IMR-90 (cell line): ENCODE measurements around the gene MRPL28.

Experiments used
- BHLHE40 ChIP-seq: fragments of 150-350 bp; IDR thresholded peaks from 2 replicates; pipeline ENCODE4 v1.6.1; 2016; ENCODE audit warnings: mild to moderate bottlenecking, low read depth, low read length
- CEBPB ChIP-seq: IDR thresholded peaks from 2 replicates; pipeline ENCODE4 v1.6.1; 2012; ENCODE audit warnings: low read depth, low read length, improper control_type of control experiment
- FOS ChIP-seq: fragments of 150-350 bp; IDR thresholded peaks from 2 replicates; pipeline ENCODE4 v1.6.1; 2016; ENCODE audit warnings: low read depth, low read length
- MAFK ChIP-seq: IDR thresholded peaks from 2 replicates; pipeline ENCODE4 v1.6.1; 2012; ENCODE audit warnings: low read depth, low read length, improper control_type of control experiment
- MAZ ChIP-seq: IDR thresholded peaks from 2 replicates; pipeline ENCODE4 v1.6.1; 2012; ENCODE audit warnings: low read depth, mild to moderate bottlenecking, low read length, improper control_type of control experiment, moderate library complexity, borderline replicate concordance
- MXI1 ChIP-seq: IDR thresholded peaks from 2 replicates; pipeline ENCODE4 v1.6.1; 2012; ENCODE audit warnings: low read depth, mild to moderate bottlenecking, low read length, moderate library complexity, borderline replicate concordance
- POLR2A ChIP-seq: IDR thresholded peaks from 2 replicates; pipeline ENCODE4 v1.6.1; 2012; ENCODE audit warnings: mild to moderate bottlenecking, low read depth, low read length
- RAD21 ChIP-seq: IDR thresholded peaks from 2 replicates; pipeline ENCODE4 v1.6.1; 2012; ENCODE audit warnings: low read length, improper control_type of control experiment
- RCOR1 ChIP-seq: IDR thresholded peaks from 2 replicates; pipeline ENCODE4 v1.6.1; 2012; ENCODE audit warnings: mild to moderate bottlenecking, low read length, improper control_type of control experiment; ENCODE audit not compliant: insufficient replicate concordance
- RFX5 ChIP-seq: IDR thresholded peaks from 2 replicates; pipeline ENCODE4 v1.8.0; 2012; ENCODE audit warnings: low read depth, mild to moderate bottlenecking, low read length, moderate library complexity
- SMC3 ChIP-seq: fragments of 150-350 bp; IDR thresholded peaks from 2 replicates; pipeline ENCODE4 v1.6.1; 2016; ENCODE audit warnings: low read depth, mild to moderate bottlenecking, antibody characterized with exemption, low read length, moderate library complexity
- TF ChIP-seq, protein P1 (sequence below): fragments of 150-350 bp; IDR thresholded peaks from 2 replicates; pipeline ENCODE4 v1.6.1; 2017; ENCODE audit warnings: mild to moderate bottlenecking, antibody characterized with exemption, low read length, low read depth
- TF ChIP-seq, protein P2 (sequence below): conservative IDR thresholded peaks from 2 replicates; pipeline ENCODE4 v1.5.1; 2012; ENCODE audit warnings: mild to moderate bottlenecking, low read depth, low read length, improper control_type of control experiment
- TF ChIP-seq, protein P3 (sequence below): fragments of 150-350 bp; IDR thresholded peaks from 2 replicates; pipeline ENCODE4 v1.6.1; 2016; ENCODE audit warnings: low read depth, mild to moderate bottlenecking, low read length, moderate library complexity, borderline replicate concordance

DNA sequence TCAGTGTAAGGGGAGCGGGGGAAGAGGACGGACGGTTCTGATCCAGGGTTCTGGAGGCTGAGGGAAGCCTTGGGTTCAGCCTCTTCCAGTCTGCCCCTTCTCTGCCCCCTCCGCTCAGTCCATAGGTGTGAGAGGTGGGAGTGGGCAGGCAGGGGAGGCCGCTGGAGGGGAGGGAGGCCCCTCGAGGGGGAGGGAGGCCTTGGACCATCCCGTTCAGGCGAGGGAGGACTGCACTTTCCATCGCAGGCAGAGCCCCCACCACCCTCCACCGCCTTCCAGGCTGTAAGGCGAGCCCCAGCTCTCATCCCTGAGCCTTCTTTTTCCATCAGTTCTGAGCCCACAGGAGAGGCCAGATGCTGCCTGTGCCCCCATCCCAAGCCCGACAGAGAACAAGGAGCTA is 13.6 kb downstream of the MRPL28 start:
- TF ChIP-seq, protein P1, sequence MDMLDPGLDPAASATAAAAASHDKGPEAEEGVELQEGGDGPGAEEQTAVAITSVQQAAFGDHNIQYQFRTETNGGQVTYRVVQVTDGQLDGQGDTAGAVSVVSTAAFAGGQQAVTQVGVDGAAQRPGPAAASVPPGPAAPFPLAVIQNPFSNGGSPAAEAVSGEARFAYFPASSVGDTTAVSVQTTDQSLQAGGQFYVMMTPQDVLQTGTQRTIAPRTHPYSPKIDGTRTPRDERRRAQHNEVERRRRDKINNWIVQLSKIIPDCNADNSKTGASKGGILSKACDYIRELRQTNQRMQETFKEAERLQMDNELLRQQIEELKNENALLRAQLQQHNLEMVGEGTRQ, result no peak
- TF ChIP-seq POLR2A (no peak), MAFK (no peak), RCOR1 (no peak), MAZ (no peak), CEBPB (no peak), MXI1 (no peak), FOS (no peak), BHLHE40 (no peak), RAD21 (no peak), RFX5 (no peak), SMC3 (no peak)
- TF ChIP-seq, protein P2, sequence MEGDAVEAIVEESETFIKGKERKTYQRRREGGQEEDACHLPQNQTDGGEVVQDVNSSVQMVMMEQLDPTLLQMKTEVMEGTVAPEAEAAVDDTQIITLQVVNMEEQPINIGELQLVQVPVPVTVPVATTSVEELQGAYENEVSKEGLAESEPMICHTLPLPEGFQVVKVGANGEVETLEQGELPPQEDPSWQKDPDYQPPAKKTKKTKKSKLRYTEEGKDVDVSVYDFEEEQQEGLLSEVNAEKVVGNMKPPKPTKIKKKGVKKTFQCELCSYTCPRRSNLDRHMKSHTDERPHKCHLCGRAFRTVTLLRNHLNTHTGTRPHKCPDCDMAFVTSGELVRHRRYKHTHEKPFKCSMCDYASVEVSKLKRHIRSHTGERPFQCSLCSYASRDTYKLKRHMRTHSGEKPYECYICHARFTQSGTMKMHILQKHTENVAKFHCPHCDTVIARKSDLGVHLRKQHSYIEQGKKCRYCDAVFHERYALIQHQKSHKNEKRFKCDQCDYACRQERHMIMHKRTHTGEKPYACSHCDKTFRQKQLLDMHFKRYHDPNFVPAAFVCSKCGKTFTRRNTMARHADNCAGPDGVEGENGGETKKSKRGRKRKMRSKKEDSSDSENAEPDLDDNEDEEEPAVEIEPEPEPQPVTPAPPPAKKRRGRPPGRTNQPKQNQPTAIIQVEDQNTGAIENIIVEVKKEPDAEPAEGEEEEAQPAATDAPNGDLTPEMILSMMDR, result no peak
- TF ChIP-seq, protein P3, sequence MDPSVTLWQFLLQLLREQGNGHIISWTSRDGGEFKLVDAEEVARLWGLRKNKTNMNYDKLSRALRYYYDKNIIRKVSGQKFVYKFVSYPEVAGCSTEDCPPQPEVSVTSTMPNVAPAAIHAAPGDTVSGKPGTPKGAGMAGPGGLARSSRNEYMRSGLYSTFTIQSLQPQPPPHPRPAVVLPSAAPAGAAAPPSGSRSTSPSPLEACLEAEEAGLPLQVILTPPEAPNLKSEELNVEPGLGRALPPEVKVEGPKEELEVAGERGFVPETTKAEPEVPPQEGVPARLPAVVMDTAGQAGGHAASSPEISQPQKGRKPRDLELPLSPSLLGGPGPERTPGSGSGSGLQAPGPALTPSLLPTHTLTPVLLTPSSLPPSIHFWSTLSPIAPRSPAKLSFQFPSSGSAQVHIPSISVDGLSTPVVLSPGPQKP, result no peak
